CD4-positive, alpha-beta T cell treated with Interferon alpha-2 for 1 hour (primary cell): Measurements from ENCODE around the gene PDXP.

Experiments
- DNase-seq, 2 donors: peaks; one replicate each; pipeline ENCODE4 v3.0.0-alpha.2; 2020 to 2022

The PDXP gene

DNA sequence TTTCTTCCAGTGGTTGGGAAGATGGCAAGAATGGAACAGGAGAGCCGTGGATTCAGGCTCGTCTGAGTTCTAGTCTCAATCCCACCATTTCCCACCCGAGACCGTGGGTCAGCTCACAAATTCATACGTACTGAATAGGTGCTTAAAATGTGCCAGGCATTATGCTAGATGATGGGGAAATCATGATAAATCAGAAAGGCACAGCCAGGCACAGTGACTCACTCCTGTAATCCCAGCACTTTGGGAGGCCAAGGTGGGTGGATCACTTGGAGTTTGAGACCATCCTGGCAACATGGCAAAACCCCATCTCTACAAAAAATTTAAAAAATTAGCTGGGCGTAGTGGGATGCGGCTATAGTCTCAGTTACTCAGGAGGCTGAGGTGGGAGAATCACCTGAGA lies 45.4 kb downstream of the PDXP start:
- DNase-seq: no peak

DNA sequence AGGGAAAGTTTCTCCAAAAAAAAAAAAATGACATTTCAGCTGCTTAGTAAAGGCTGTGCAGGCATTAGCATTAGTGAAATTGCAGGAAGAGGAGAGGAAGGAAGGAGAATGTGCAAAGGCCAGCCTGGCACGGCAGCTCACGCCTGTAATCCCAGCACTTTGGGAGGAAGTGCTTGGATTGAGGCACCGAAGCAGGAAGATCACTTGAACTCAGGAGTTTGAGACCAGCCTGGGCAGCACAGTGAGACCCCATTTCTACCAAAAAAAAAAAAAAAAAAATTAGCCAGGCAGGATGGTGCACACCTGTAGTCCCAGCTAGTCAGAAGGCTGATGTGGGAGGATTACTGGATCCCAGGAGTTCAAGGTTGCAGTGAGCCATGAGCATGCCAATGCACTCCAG lies 46.1 kb downstream of the PDXP start:
- DNase-seq: no peak

DNA sequence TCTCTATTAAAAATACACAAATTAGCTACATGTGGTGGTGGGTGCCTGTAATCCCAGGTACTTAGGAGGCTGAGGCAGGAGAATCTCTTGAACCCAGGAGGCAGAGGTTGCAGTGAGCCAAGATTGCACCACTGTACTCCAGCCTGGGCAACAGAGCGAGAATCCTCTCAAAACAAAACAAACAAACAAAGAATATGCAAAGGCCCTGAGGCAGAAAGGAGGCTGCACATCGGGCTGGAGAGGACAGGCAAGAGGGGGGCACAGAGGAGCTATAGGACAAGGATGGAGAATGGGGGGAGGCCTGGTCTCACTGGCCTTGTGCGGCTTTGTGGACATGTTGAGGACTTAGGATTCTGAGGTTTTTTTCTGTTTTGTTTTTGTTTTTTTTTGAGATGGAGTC lies 46.7 kb downstream of the PDXP start:
- DNase-seq: no peak

DNA sequence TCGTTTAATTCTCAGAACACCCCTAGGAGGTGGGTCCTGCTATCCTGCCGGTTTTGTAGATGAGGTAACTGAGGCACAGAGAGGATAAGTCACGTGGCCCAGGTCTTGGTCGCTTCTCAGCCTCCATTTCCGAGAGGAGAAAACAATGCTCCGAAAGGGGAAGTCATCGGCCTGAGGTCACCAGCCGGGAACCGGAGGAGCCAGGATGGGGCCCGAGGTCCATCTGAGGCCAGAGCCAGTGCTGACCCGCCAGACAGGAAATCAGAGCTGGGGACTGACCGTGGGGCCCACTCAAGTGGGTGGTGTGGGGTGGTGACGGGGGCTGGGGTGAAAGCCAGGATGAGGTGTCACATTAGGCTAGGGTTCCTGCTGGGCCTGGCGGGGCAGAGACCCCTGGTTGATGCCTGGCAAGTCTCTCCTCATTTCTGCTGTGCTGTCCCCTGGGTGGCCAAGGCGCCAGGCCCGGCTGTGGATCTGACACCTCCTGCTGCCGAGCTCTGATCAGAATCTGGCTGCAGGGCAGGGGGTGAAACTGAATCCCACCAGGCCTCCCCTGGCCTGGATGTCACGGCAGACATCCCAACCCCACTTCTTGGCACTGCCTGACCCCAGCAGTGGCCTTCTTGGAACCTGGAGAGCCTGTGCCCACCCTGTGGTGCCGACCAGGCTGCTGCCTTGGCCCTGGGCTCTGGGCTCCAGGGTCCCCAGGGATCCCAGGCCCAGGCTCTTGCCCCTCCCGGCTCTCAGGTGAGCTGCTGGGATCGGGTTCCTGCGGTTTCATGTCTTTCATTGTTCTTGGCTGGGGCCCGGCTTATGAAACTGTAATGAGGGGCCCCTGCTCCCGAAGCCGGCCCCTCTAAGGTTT lies 50.3 kb downstream of the PDXP start:
- peak in 1 of 2 donors; percentile 12 for DNase-seq

DNA sequence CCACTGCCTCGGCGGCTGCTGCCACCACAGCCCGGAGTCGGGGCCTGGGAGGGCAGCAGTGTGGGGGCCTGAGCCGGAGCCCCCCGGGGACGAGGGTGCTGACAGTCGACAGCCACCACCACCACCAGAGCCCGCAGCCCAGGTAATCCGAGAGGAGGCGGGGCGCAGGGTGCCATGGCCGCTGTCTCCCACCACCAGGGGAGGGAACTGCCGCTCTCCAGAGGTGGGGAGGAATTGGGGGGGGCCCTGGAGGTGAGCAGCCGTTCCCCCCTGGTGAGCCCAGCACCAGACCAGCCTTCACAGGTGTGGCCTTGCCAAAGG lies 50.9 kb downstream of the PDXP start:
- DNase-seq: no peak

DNA sequence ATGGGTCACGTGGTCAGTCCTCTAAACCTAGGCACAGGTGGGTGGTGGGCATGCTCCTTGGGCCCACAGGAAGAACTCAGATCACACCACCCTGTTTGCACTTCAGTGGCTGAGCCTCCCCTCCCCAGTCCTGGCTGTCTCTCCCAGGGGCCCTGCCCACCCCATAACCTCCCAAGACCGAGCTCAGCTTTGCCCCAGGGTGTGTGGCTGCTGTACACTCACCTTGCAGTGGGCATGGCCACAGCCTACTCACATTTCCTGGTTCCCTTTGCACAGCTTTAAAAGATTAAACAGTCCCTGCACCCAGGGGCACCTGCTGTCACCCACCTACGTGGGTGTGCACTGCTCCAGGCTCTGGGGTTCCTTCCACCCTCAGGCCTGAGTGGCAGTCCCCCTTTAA lies 52.2 kb downstream of the PDXP start:
- no peak for DNase-seq

DNA sequence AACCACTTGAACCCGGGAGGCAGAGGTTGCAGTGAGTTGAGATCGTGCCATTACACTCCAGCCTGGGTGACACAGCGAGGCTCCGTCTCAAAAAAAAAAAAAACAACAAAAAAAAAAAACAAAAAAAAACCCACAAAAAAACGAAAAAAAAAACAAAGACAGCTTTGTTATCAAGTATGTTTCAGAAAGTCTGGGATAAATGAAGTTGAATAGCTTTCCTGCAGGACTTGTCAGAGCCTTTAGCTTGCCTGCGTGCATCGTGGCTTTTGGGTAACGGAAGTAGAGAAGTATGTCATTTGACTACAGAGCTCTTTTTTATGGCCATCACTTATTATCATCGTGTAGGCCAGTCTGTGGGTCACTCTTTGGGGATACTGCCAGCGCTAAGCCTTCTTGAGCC lies 53.0 kb downstream of the PDXP start:
- no peak for DNase-seq

DNA sequence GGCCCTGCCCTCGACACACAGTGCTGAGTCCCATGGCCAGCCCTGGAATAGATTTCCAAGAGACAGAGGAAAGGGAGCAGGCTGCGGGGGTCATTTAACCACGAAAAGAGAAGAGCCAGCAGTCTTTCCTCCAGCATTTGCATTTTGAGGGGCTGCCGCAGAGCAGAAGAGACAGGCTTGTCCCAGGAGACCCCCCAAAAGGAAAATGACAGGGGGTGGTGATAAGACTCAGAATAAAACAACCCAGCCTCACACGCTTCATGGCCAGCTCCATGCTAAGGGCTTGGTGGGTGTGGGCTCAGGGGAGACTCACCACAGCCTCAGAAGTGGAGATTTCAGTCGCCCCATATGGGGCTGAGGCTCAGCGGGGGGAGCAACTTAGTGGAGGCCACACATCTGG lies 55.2 kb downstream of the PDXP start:
- DNase-seq: no peak

DNA sequence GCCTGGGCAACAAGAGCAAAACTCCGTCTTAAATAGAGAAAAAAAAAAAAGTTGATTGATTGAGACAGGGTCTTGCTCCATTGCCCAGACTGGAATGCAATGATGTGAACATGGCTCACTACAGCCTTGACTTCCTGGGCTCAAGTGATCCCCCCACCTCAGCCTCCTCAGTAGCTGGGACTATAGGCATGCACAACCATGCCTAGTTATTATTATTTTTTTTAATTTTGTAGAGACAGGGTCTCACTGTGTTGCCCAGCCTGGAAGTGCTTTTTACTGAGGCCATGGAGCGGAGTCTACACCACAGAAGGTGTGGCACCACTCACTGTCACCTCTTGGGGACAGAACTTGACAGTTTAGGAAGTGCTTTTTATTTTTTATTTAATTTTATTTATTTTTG lies 56.1 kb downstream of the PDXP start:
- no peak for DNase-seq

DNA sequence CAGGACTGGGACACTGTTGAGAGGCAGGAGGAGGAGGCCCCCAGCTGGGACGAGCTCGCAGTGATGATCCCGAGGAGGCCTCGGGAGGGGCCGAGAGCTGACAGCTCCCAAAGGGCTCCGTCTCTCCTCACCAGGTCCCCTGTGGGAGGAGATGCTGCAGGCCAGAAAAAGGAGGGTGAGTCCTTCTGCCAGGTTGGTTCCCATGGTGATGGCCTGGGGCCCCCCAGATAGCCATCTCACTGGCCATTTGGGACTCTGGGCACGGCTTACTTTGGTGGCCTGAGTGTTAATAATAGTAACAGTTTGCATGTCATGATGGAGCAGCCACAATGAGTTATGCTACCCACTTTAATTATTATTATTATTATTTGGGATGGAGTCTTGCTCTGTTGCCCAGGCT lies 57.2 kb downstream of the PDXP start:
- no peak for DNase-seq
